RWPE1 (cell line): Measurements from ENCODE around the gene CTIF.

Experiments used
- CTCF ChIA-PET: fragments of 350-600 bp; sonication (Branson Sonifier 250); formaldehyde crosslinking; extraction: SDS; loops from one replicate; lab custom pipeline; 2021; lab: Yijun Ruan, JAX
- POLR2A ChIA-PET: fragments of 400-600 bp; formaldehyde crosslinking; extraction: SDS; loops from one replicate; lab custom pipeline; 2020; ENCODE audit warnings: antibody characterized with exemption; ENCODE audit not compliant: low non-redundant PET; lab: Yijun Ruan, JAX
- DNase-seq: peaks from one replicate; pipeline ENCODE4 v3.0.0; 2012; ENCODE audit warnings: low spot score
- H3K27ac ChIP-seq: fragments of 450-650 bp; 2 replicates; pipeline ENCODE4 v1.5.1; 2017
- CTCF ChIP-seq: fragments of 450-650 bp; conservative IDR thresholded peaks from 2 replicates; pipeline ENCODE4 v1.5.1; 2017; ENCODE audit warnings: low read depth, mild to moderate bottlenecking

CTIF gene

GRCh38 chr18:48707636-48708296, 168.9 kb downstream of the CTIF start:
- ChIA-PET POLR2A (no interaction called here), CTCF (no interaction called here)
- DNase-seq = no peak
- TF ChIP-seq CTCF = no peak
- no peak overlapping the region for H3K27ac ChIP-seq

- TF ChIP-seq CTCF = no peak
- POLR2A ChIA-PET = no interaction called here
- H3K27ac ChIP-seq = no peak overlapping the region
- CTCF ChIA-PET = no interaction called here
- DNase-seq = no peak
Measured at GRCh38 chr18:48708807-48709206, 170.0 kb downstream of the CTIF start.

- no peak for DNase-seq
- ChIA-PET POLR2A (no interaction called here), CTCF (no interaction called here)
- no peak for TF ChIP-seq CTCF
- no peak overlapping the region for H3K27ac ChIP-seq
Measured at GRCh38 chr18:48709371-48710062, 170.7 kb downstream of the CTIF start.

GRCh38 chr18:48711651-48712486, 173.0 kb downstream of the CTIF start:
- no peak for TF ChIP-seq CTCF
- H3K27ac ChIP-seq = no peak overlapping the region
- ChIA-PET POLR2A (no interaction called here), CTCF (no interaction called here)
- DNase-seq = no peak

GRCh38 chr18:48713309-48713708, 174.5 kb downstream of the CTIF start:
- DNase-seq = no peak
- ChIA-PET CTCF (no interaction called here), POLR2A (no interaction called here)
- no peak for TF ChIP-seq CTCF
- H3K27ac ChIP-seq = no peak overlapping the region

DNA sequence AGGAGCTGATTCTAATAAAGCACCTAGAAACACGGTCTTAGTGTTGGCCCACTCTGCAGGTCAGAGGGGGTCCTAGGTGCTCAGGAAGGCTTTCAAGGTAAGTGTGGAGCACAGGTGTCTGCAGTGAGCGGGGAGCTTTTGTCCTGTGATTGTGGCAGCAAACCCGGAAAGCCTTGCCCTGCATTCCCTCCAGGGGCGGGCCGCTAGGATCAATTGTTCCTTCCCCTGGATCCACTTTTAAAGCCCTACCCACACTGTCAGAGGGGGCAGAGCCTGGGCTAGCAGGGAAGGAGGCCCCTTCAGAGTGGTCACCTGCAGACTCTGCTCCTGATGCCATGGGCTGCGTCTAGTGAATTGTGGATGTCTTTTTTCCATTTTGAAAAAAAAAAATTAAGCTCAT, 176.0 kb downstream of the CTIF start:
- H3K27ac ChIP-seq = no peak overlapping the region
- TF ChIP-seq CTCF = no peak
- ChIA-PET POLR2A (no interaction called here), CTCF (no interaction called here)
- no peak for DNase-seq
